Testis (tissue), 2 donors: ENCODE measurements around the gene SORD.
"Not testable (repeated sequence)": the region's sequence is repeated elsewhere in the genome, so short reads cannot be mapped to it uniquely, and the experiment has no call there.

Experiments used
- POLR2A ChIP-seq: fragments of 450-650 bp; IDR thresholded peaks from one replicate; pipeline ENCODE4 v1.6.1; 2017; ENCODE audit warnings: antibody characterized with exemption, mild to moderate bottlenecking, moderate library complexity
- TF ChIP-seq, protein P1 (sequence below), 3 experiments: fragments of 450-650 bp in 2 of 3; fragments of 200-600 bp in 1 of 3; sonication (generic) in 1 of 3; IDR thresholded peaks; one replicate each; pipeline ENCODE4 v1.5.1; 2016 to 2019; ENCODE audit warnings: antibody characterized with exemption in 3 of 3, mild to moderate bottlenecking in 2 of 3, moderate library complexity in 1 of 3

DNA sequence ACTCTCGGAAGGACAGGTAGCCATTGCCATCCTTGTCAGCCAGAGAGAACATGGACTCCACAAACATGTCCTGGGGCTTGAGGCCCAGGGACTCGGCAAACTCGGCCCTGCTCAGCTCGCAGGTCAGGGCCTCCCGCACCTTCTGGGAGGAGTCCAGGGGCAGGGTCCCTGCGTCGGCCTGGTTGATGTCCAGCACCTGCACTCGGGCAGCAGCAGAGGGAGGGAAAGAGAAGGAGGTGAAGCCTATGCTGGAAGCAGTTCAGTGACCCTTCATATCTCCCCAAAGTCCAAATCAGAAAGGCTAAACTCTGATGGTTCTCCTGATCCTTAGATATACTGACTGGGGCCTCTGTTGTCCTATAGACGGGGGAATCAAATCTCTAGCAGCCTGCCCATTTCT is 81.2 kb downstream of the SORD start:
- TF ChIP-seq, protein P1, sequence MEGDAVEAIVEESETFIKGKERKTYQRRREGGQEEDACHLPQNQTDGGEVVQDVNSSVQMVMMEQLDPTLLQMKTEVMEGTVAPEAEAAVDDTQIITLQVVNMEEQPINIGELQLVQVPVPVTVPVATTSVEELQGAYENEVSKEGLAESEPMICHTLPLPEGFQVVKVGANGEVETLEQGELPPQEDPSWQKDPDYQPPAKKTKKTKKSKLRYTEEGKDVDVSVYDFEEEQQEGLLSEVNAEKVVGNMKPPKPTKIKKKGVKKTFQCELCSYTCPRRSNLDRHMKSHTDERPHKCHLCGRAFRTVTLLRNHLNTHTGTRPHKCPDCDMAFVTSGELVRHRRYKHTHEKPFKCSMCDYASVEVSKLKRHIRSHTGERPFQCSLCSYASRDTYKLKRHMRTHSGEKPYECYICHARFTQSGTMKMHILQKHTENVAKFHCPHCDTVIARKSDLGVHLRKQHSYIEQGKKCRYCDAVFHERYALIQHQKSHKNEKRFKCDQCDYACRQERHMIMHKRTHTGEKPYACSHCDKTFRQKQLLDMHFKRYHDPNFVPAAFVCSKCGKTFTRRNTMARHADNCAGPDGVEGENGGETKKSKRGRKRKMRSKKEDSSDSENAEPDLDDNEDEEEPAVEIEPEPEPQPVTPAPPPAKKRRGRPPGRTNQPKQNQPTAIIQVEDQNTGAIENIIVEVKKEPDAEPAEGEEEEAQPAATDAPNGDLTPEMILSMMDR (IDR thresholded peaks at IDR 0.05), result not testable (repeated sequence)
- not testable (repeated sequence) for TF ChIP-seq POLR2A
